A673 (cell line): ENCODE data around the gene GRID2. TPM values are rescaled to one million over a fixed set of nuclear protein-coding genes. Genes with fewer than 3 reads are reported as not detected.

Source experiments
- BruUV-seq: library from RNA; stranded (reverse); fragments of 400-500 nt; replicated peaks from 2 replicates; lab custom pipeline; 2021; lab: Mats Ljungman, UMichigan
- CTCF ChIA-PET: fragments of 300-600 bp; sonication (Branson Sonifier 250); formaldehyde crosslinking; loops from one replicate; lab custom pipeline; 2022; ENCODE audit warnings: antibody characterized with exemption; lab: Charles Lee
- POLR2A ChIA-PET: fragments of 300-600 bp; sonication (Branson Sonifier 250); formaldehyde crosslinking; loops from one replicate; lab custom pipeline; 2022; ENCODE audit warnings: antibody characterized with exemption; ENCODE audit not compliant: low non-redundant PET; lab: Charles Lee
- DNase-seq: peaks from one replicate; pipeline ENCODE4 v3.0.0-alpha.2; 2015; ENCODE audit warnings: low spot score
- H3K27ac ChIP-seq: fragments of 200-600 bp; sonication (generic); 2 replicates; pipeline ENCODE4 v1.5.1; 2016; ENCODE audit warnings: mixed run types, low read depth, mild to moderate bottlenecking, mixed read lengths, antibody characterized with exemption, low read length; ENCODE audit not compliant: poor library complexity, severe bottlenecking
- H3K27me3 ChIP-seq: fragments of 200-600 bp; sonication (generic); replicated peaks from 2 replicates; pipeline ENCODE4 v1.6.1; 2017; ENCODE audit warnings: mixed run types, low read depth, mild to moderate bottlenecking, mixed read lengths, antibody characterized with exemption, low read length; ENCODE audit not compliant: insufficient read depth, poor library complexity
- H3K36me3 ChIP-seq: fragments of 200-600 bp; sonication (generic); 2 replicates; pipeline ENCODE4 v1.6.1; 2016; ENCODE audit warnings: mixed run types, mild to moderate bottlenecking, mixed read lengths, antibody characterized with exemption, low read length; ENCODE audit not compliant: insufficient read depth, poor library complexity, severe bottlenecking
- H3K4me1 ChIP-seq: fragments of 200-600 bp; sonication (generic); 2 replicates; pipeline ENCODE4 v1.6.1; 2017; ENCODE audit warnings: mixed run types, mild to moderate bottlenecking, mixed read lengths, antibody characterized with exemption, low read length; ENCODE audit not compliant: insufficient read depth, poor library complexity, severe bottlenecking
- H3K4me3 ChIP-seq: fragments of 200-600 bp; sonication (generic); 2 replicates; pipeline ENCODE4 v1.5.1; 2016; ENCODE audit warnings: low read depth, mixed run types, mild to moderate bottlenecking, mixed read lengths, low read length; ENCODE audit not compliant: poor library complexity, severe bottlenecking
- H3K9me3 ChIP-seq: fragments of 200-600 bp; sonication (generic); 2 replicates; pipeline ENCODE4 v1.6.1; 2016; ENCODE audit warnings: mixed run types, low read depth, mild to moderate bottlenecking, mixed read lengths, antibody characterized with exemption, low read length; ENCODE audit not compliant: poor library complexity, severe bottlenecking
- EZH2 ChIP-seq: fragments of 200-600 bp; sonication (generic); IDR thresholded peaks from 2 replicates; pipeline ENCODE4 v1.6.1; 2017; ENCODE audit warnings: borderline replicate concordance, low read depth, mild to moderate bottlenecking, mixed read lengths, antibody characterized with exemption, low read length; ENCODE audit not compliant: poor library complexity, severe bottlenecking
- intact Hi-C: fragments of 100-400 bp; cut with micrococcal nuclease; formaldehyde crosslinking; loops from one replicate; pipeline ENCODE4 v1.10.0; 2022; ENCODE audit not compliant: unreplicated experiment
- total RNA-seq: library from RNA; stranded (reverse); gene quantifications from 2 replicates; pipeline ENCODE4 v1.2.3, GENCODE V29; 2021
- TF ChIP-seq, protein P1 (sequence below): fragments of 300-800, 200-600 bp; sonication (generic); conservative IDR thresholded peaks from 2 replicates; pipeline ENCODE4 v1.5.1; 2017; ENCODE audit warnings: low read depth, mild to moderate bottlenecking, antibody characterized with exemption, low read length, moderate library complexity, mixed read lengths

The GRID2 gene
- total RNA-seq, 1 experiment from 2014 or later = not detected

DNA sequence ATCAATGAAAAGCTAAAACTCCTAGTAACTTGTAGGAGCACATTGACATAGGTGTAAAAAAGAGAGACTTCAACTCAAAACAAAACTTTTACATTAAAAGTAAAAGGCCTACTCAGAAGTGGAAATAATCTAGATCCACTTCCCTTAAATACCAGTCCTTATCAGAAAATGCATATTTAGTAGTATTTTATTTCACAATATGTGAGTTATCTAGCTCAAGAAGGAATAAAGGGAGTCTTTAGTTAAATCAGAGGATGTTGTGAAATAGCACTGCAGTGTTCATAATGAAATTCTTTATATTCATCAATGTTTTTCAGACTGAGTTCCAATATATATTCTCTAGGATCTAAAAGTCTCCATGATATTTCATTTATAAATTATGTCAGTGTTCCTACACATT, 715.0 kb downstream of the GRID2 start:
- no peak overlapping the region for H3K4me3 ChIP-seq
- H3K27me3 ChIP-seq = no peaks in the 10 kb centered on the region
- BruUV-seq = no TSS peak
- ChIA-PET CTCF (no interaction called here), POLR2A (no interaction called here)
- TF ChIP-seq, protein P1, sequence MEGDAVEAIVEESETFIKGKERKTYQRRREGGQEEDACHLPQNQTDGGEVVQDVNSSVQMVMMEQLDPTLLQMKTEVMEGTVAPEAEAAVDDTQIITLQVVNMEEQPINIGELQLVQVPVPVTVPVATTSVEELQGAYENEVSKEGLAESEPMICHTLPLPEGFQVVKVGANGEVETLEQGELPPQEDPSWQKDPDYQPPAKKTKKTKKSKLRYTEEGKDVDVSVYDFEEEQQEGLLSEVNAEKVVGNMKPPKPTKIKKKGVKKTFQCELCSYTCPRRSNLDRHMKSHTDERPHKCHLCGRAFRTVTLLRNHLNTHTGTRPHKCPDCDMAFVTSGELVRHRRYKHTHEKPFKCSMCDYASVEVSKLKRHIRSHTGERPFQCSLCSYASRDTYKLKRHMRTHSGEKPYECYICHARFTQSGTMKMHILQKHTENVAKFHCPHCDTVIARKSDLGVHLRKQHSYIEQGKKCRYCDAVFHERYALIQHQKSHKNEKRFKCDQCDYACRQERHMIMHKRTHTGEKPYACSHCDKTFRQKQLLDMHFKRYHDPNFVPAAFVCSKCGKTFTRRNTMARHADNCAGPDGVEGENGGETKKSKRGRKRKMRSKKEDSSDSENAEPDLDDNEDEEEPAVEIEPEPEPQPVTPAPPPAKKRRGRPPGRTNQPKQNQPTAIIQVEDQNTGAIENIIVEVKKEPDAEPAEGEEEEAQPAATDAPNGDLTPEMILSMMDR = no peak
- no peak for TF ChIP-seq EZH2
- H3K36me3 ChIP-seq = no peaks in the 10 kb centered on the region
- no peaks in the 10 kb centered on the region for H3K9me3 ChIP-seq
- DNase-seq = no peak
- intact Hi-C loops = no loop called here
- H3K27ac ChIP-seq = no peak overlapping the region
- H3K4me1 ChIP-seq = no peaks in the 10 kb centered on the region

DNA sequence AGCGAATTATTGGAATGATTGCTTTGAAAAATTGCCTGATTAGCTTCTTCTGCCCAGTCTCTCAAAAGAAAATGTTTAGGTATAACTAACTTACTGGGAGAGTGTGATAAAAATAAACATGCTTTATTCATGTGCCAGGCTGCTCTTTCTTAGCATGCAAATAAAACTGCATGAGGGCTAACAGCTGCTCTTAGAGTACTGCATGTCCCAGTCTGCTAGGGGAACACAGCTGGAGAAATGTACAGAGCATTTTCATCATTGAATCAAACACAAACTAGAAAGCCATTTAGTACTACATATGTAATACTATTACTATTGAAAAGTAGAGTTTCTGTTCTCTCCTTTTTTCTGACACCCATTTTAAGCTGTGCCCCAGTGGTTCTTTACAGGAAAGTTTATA, 726.0 kb downstream of the GRID2 start:
- Histone ChIP-seq H3K4me3 (no peak overlapping the region), H3K27me3 (no peaks in the 10 kb centered on the region), H3K36me3 (no peaks in the 10 kb centered on the region), H3K4me1 (no peaks in the 10 kb centered on the region), H3K27ac (no peak overlapping the region), H3K9me3 (no peaks in the 10 kb centered on the region)
- POLR2A ChIA-PET = no interaction called here
- no peak for TF ChIP-seq EZH2
- TF ChIP-seq, protein P1 = no peak
- intact Hi-C loops = no loop called here
- DNase-seq = no peak
- CTCF ChIA-PET = no interaction called here
- BruUV-seq = no TSS peak

DNA sequence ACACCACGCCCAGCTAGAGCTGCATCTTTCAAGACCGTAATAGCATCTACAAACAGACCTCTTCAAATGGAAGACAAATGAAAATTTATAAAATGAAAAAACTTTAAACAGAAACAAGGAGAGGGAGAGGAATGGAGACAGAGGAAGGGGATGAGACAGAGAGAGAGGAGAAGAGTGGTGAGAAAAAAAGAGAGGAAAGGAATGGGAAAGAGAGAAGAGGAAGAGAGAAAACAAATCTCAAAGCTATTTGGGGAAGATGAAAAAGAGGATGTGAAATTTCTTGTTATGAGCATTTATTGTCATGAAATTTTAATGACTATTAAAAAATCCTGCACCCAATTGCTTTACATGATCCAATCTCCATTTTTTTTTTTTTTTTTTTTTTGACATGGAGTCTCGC, 726.9 kb downstream of the GRID2 start:
- ChIA-PET CTCF (no interaction called here), POLR2A (no interaction called here)
- no peaks in the 10 kb centered on the region for H3K9me3 ChIP-seq
- no TSS peak for BruUV-seq
- no peak overlapping the region for H3K27ac ChIP-seq
- TF ChIP-seq EZH2 = no peak
- TF ChIP-seq, protein P1 = no peak
- intact Hi-C loops = no loop called here
- H3K27me3 ChIP-seq = no peaks in the 10 kb centered on the region
- no peak for DNase-seq
- no peaks in the 10 kb centered on the region for H3K36me3 ChIP-seq
- no peaks in the 10 kb centered on the region for H3K4me1 ChIP-seq
- no peak overlapping the region for H3K4me3 ChIP-seq
